ENCODE results near the gene MTG2. TPM values are rescaled to one million over a fixed set of nuclear protein-coding genes. Genes with fewer than 3 reads are reported as not detected.
A peak's percentile ranks its signal among the peaks of the same experiment; 100 is the strongest.

The MTG2 gene
- total and polyA plus RNA-seq, 2 of the 13 experiments (the other 11 are each of a cell fraction or from before 2014, with no cell fraction given), result 20.4 to 37.8 TPM

DNA sequence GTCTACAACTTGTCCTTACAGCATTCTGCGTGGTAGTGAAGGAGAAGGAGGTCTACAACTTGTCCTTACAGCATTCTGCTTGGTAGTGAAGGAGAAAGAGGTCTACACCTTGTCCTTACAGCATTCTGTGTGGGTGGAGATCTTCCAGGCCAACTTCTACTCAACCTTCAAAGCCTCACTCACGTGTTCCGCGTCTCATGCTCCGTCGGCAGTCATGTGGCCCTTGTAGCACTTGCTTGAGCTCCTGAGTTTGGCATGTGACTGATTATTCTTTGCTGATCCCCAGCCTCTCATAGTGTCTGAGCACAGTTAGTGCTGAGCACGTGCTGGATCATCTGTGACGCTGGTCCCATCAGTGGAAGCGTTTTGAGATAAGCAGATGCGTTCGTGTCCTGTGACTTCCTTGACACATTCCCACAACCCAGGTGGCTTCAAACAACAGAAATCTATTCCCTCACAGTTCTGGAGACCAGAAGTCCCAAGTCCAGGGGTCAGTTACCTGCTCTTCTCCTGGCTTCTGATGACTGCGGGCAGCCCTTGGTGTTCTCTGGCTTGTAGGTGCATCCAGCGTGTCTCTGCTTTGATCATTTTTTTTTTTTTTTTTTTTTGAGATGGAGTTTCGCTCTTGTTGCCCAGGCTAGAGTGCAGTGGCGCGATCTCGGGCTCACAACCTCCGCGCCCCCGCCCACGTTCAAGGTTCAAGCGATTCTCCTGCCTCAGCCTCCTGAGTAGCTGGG is 36.6 kb upstream of the MTG2 start (continued):
- TF ChIP-seq ZNF296 (CRISPR knock-in tag; conservative IDR thresholded peaks at IDR 0.05), result no peak
- TF ChIP-seq NR3C1 (CRISPR knock-in tag; IDR thresholded peaks at IDR 0.05), result no peak
- no peak for TF ChIP-seq ZZZ3 (CRISPR knock-in tag; IDR thresholded peaks at IDR 0.05; ENCODE audit: borderline replicate concordance)
- TF ChIP-seq BORCS8-MEF2B (CRISPR knock-in tag; IDR thresholded peaks at IDR 0.05), result peak; percentile 97
- TF ChIP-seq TMF1 (CRISPR knock-in tag; IDR thresholded peaks at IDR 0.05; ENCODE audit: low read depth), result 0 out of 2 replicates have a peak, but pooled peaks have one; percentile 75
- peak; percentile 48; the same call in 1 of the 2 replicates for TF ChIP-seq MIER3 (CRISPR knock-in tag; IDR thresholded peaks at IDR 0.05; ENCODE audit: borderline replicate concordance)
- TF ChIP-seq, protein P1, sequence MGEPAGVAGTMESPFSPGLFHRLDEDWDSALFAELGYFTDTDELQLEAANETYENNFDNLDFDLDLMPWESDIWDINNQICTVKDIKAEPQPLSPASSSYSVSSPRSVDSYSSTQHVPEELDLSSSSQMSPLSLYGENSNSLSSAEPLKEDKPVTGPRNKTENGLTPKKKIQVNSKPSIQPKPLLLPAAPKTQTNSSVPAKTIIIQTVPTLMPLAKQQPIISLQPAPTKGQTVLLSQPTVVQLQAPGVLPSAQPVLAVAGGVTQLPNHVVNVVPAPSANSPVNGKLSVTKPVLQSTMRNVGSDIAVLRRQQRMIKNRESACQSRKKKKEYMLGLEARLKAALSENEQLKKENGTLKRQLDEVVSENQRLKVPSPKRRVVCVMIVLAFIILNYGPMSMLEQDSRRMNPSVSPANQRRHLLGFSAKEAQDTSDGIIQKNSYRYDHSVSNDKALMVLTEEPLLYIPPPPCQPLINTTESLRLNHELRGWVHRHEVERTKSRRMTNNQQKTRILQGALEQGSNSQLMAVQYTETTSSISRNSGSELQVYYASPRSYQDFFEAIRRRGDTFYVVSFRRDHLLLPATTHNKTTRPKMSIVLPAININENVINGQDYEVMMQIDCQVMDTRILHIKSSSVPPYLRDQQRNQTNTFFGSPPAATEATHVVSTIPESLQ (CRISPR knock-in tag; conservative IDR thresholded peaks at IDR 0.05), result peak; percentile 87; the same call in 1 of the 2 replicates
- peak; percentile 74; the same call in 1 of the 2 replicates for TF ChIP-seq FOXK1 (CRISPR knock-in tag; IDR thresholded peaks at IDR 0.05; ENCODE audit: borderline replicate concordance, low read depth)
- TF ChIP-seq HOXA3 (CRISPR knock-in tag; IDR thresholded peaks at IDR 0.05), result peak; percentile 77
- no peak; the same call in 1 of the 2 replicates for TF ChIP-seq ZNF460 (CRISPR knock-in tag; IDR thresholded peaks at IDR 0.05; ENCODE audit: borderline replicate concordance)
- peak; percentile 46; the same call in 1 of the 2 replicates for TF ChIP-seq AKAP8 (CRISPR knock-in tag; IDR thresholded peaks at IDR 0.05)
- TF ChIP-seq ZNF572 (CRISPR knock-in tag; IDR thresholded peaks at IDR 0.05), result 0 out of 2 replicates have a peak, but pooled peaks have one; percentile 70
- peak; percentile 24; the same call in 1 of the 2 replicates for TF ChIP-seq ZNF430 (CRISPR knock-in tag; IDR thresholded peaks at IDR 0.05)
- TF ChIP-seq, protein P2, sequence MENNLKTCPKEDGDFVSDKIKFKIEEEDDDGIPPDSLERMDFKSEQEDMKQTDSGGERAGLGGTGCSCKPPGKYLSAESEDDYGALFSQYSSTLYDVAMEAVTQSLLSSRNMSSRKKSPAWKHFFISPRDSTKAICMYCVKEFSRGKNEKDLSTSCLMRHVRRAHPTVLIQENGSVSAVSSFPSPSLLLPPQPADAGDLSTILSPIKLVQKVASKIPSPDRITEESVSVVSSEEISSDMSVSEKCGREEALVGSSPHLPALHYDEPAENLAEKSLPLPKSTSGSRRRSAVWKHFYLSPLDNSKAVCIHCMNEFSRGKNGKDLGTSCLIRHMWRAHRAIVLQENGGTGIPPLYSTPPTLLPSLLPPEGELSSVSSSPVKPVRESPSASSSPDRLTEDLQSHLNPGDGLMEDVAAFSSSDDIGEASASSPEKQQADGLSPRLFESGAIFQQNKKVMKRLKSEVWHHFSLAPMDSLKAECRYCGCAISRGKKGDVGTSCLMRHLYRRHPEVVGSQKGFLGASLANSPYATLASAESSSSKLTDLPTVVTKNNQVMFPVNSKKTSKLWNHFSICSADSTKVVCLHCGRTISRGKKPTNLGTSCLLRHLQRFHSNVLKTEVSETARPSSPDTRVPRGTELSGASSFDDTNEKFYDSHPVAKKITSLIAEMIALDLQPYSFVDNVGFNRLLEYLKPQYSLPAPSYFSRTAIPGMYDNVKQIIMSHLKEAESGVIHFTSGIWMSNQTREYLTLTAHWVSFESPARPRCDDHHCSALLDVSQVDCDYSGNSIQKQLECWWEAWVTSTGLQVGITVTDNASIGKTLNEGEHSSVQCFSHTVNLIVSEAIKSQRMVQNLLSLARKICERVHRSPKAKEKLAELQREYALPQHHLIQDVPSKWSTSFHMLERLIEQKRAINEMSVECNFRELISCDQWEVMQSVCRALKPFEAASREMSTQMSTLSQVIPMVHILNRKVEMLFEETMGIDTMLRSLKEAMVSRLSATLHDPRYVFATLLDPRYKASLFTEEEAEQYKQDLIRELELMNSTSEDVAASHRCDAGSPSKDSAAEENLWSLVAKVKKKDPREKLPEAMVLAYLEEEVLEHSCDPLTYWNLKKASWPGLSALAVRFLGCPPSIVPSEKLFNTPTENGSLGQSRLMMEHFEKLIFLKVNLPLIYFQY (CRISPR knock-in tag; IDR thresholded peaks at IDR 0.05; ENCODE audit: borderline replicate concordance), result 0 out of 2 replicates have a peak, but pooled peaks have one; percentile 14
- no peak; the same call in 1 of the 2 replicates for TF ChIP-seq RAD51 (IDR thresholded peaks at IDR 0.05; ENCODE audit: borderline replicate concordance)
- no peak for TF ChIP-seq ZFP62 (CRISPR knock-in tag; IDR thresholded peaks at IDR 0.05)
- peak; percentile 50; the same call in 1 of the 2 replicates for TF ChIP-seq CREM (IDR thresholded peaks at IDR 0.05)
- TF ChIP-seq CREM (CRISPR knock-in tag; IDR thresholded peaks at IDR 0.05), result no peak
- TF ChIP-seq, protein P3, sequence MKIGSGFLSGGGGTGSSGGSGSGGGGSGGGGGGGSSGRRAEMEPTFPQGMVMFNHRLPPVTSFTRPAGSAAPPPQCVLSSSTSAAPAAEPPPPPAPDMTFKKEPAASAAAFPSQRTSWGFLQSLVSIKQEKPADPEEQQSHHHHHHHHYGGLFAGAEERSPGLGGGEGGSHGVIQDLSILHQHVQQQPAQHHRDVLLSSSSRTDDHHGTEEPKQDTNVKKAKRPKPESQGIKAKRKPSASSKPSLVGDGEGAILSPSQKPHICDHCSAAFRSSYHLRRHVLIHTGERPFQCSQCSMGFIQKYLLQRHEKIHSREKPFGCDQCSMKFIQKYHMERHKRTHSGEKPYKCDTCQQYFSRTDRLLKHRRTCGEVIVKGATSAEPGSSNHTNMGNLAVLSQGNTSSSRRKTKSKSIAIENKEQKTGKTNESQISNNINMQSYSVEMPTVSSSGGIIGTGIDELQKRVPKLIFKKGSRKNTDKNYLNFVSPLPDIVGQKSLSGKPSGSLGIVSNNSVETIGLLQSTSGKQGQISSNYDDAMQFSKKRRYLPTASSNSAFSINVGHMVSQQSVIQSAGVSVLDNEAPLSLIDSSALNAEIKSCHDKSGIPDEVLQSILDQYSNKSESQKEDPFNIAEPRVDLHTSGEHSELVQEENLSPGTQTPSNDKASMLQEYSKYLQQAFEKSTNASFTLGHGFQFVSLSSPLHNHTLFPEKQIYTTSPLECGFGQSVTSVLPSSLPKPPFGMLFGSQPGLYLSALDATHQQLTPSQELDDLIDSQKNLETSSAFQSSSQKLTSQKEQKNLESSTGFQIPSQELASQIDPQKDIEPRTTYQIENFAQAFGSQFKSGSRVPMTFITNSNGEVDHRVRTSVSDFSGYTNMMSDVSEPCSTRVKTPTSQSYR (CRISPR knock-in tag; IDR thresholded peaks at IDR 0.05; ENCODE audit: borderline replicate concordance), result no peak
- TF ChIP-seq REL (CRISPR knock-in tag; conservative IDR thresholded peaks at IDR 0.05), result no peak
- TF ChIP-seq, protein P4, sequence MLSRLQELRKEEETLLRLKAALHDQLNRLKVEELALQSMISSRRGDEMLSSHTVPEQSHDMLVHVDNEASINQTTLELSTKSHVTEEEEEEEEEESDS (CRISPR knock-in tag; IDR thresholded peaks at IDR 0.05; ENCODE audit: borderline replicate concordance), result no peak

All from HepG2 (cell line).